ENCODE data around the gene HJURP. TPM values are rescaled to one million over a fixed set of nuclear protein-coding genes. Genes with fewer than 3 reads are reported as not detected.

The HJURP gene
- total RNA-seq, 1 donor from 2014 or later, result 7.7 TPM

GRCh38 chr2:233814056-233814835, 40.1 kb downstream of the HJURP start:
- TF ChIP-seq CTCF (IDR thresholded peaks at IDR 0.05), result no peak
- Mint-ChIP-seq H3K27ac (ENCODE audit: unreplicated experiment) (no peak overlapping the region), H3K4me3 (ENCODE audit: unreplicated experiment) (no peak overlapping the region), H3K4me1 (ENCODE audit: unreplicated experiment) (peaks cover 21% of the 10 kb centered on the region), H3K9me3 (ENCODE audit: unreplicated experiment) (no peaks in the 10 kb centered on the region), H3K27me3 (ENCODE audit: unreplicated experiment) (peaks cover 18% of the 10 kb centered on the region), H3K36me3 (ENCODE audit: unreplicated experiment) (no peaks in the 10 kb centered on the region)
- DNase-seq (ENCODE audit: extremely low spot score, unreplicated experiment), result no peak

GRCh38 chr2:233813236-233814055, 40.9 kb downstream of the HJURP start:
- H3K4me1 Mint-ChIP-seq (ENCODE audit: unreplicated experiment), result peaks cover 21% of the 10 kb centered on the region
- H3K36me3 Mint-ChIP-seq (ENCODE audit: unreplicated experiment), result no peaks in the 10 kb centered on the region
- H3K27me3 Mint-ChIP-seq (ENCODE audit: unreplicated experiment), result peaks cover 18% of the 10 kb centered on the region
- no peak overlapping the region for H3K4me3 Mint-ChIP-seq (ENCODE audit: unreplicated experiment)
- DNase-seq (ENCODE audit: extremely low spot score, unreplicated experiment), result no peak
- TF ChIP-seq CTCF (IDR thresholded peaks at IDR 0.05), result no peak
- H3K9me3 Mint-ChIP-seq (ENCODE audit: unreplicated experiment), result no peaks in the 10 kb centered on the region
- H3K27ac Mint-ChIP-seq (ENCODE audit: unreplicated experiment), result no peak overlapping the region

GRCh38 chr2:233811732-233812131, 42.6 kb downstream of the HJURP start:
- peaks cover 10% of the 10 kb centered on the region for H3K4me1 Mint-ChIP-seq (ENCODE audit: unreplicated experiment)
- no peaks in the 10 kb centered on the region for H3K36me3 Mint-ChIP-seq (ENCODE audit: unreplicated experiment)
- no peak for DNase-seq (ENCODE audit: extremely low spot score, unreplicated experiment)
- no peak overlapping the region for H3K4me3 Mint-ChIP-seq (ENCODE audit: unreplicated experiment)
- no peak overlapping the region for H3K27ac Mint-ChIP-seq (ENCODE audit: unreplicated experiment)
- H3K9me3 Mint-ChIP-seq (ENCODE audit: unreplicated experiment), result no peaks in the 10 kb centered on the region
- H3K27me3 Mint-ChIP-seq (ENCODE audit: unreplicated experiment), result peaks cover 16% of the 10 kb centered on the region
- no peak for TF ChIP-seq CTCF (IDR thresholded peaks at IDR 0.05)

GRCh38 chr2:233811087-233811486, 43.2 kb downstream of the HJURP start:
- no peak for DNase-seq (ENCODE audit: extremely low spot score, unreplicated experiment)
- H3K27me3 Mint-ChIP-seq (ENCODE audit: unreplicated experiment), result peaks cover 20% of the 10 kb centered on the region

More at GRCh38 chr2:233811087-233811486, 43.2 kb downstream of the HJURP start:
- TF ChIP-seq CTCF (IDR thresholded peaks at IDR 0.05), result no peak
- H3K4me3 Mint-ChIP-seq (ENCODE audit: unreplicated experiment), result no peak overlapping the region
- H3K4me1 Mint-ChIP-seq (ENCODE audit: unreplicated experiment), result peaks cover 4% of the 10 kb centered on the region
- H3K27ac Mint-ChIP-seq (ENCODE audit: unreplicated experiment), result no peak overlapping the region
- no peaks in the 10 kb centered on the region for H3K36me3 Mint-ChIP-seq (ENCODE audit: unreplicated experiment)
- H3K9me3 Mint-ChIP-seq (ENCODE audit: unreplicated experiment), result no peaks in the 10 kb centered on the region

Data from osteocyte (in vitro differentiated cells).